CD4-positive, alpha-beta T cell treated with Interleukin-4 for 4 hours (primary cell): ENCODE results near the gene ASIC2.

Source experiments
- DNase-seq: peaks from one replicate; pipeline ENCODE4 v3.0.0-alpha.2; 2020

The ASIC2 gene

DNA sequence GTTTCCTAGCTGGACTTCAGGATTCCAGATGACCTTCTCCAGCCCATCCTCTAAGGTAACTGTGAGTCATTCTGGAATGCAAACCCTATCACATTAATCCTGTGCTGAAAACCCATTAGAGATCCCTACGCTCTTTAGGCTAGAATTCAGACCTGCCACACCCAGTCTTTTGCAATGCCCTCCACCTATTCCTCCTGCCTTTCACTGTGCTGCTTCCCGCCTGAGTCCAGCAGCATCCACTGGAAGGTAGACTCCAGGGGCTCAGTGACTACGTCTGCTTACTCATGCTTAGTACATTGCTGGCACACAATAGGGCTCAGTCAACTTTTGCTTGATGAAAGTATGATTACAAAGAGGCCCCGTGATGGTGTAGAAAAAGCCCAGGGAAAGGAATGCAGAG lies 180.3 kb downstream of the ASIC2 start:
- no peak for DNase-seq

DNA sequence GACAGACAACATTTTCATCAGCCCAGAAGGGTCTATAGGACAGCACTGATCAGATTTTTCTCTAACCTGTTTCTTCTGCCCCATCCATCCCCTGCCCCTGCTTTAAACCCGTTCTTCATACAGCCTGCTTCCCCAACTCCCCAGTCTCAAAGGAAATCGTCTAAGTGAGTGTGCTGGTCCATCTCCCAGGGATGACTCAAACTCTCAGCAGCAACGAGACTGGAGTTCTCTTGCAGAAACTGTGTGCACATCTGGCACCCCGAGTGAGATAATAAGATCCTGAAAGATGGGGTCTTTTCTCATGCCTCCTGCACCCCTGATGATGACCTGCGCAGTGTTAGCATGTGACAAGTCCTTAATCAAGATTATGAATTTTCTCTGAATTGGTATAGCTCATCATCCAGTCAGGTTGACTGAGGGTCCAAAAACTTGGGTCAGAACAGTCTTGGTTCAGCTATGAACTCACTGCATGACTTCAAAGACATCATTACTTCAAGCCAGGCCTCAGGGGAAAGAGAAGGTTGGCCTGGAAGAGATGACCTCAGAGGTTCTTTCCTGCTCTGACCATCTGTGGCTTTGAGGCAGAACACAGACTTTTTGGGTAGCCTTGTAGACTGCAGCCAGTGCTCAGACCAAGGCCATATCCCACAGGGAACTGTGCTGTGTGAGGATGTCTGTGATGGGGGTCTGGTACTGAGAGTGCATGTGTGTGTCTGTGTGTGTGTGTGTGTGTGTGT lies 183.6 kb downstream of the ASIC2 start:
- DNase-seq: no peak

DNA sequence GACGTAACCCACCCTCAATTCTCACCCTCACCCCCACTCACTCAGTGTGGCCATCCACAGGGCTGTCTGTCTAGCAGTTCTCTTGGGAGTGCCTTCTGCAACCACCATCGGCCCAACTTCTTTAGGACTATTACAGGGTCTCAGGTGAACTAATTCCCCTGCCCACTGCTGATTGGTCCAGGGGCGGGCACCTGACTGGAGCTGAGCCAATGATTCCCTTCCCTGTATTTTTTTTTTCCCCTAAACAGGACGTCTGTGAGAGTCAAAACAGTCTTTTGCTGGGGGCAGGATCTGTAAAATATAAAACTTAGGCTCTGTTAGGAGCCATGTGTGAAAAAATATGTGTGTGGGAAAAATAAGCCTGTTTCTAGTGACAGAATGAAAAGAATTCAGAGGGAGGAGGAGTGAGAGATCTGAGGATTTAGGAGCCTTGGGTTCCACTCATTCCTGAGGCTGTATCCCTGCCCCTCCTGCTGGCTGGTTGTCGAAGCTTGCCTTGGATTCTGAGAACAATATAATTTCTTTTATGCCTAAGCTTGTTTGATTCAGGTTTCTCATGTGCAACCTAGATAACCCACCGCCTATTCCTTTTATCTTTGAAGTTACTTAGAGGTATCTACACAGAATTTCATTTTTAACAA lies 186.4 kb downstream of the ASIC2 start:
- DNase-seq: no peak

DNA sequence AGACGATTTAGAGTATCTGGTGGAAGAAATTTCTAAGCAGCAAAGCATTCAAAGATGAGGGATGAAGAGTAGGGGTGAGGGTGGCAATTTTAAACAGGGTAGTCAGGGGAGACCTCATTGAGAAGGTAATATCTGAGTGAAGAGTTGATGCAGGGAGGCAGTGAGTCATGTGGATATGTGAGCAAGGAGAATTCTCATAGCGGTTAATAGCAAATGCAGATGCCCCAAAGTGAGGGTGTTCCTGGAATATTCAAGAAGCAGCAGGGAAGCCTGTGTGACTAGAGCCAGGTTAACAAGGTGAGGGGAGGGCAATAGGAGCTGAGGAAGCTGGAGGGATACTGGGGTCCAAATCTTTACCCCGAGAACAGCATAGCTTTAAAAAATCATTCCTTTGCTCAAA lies 187.2 kb downstream of the ASIC2 start:
- DNase-seq: no peak

DNA sequence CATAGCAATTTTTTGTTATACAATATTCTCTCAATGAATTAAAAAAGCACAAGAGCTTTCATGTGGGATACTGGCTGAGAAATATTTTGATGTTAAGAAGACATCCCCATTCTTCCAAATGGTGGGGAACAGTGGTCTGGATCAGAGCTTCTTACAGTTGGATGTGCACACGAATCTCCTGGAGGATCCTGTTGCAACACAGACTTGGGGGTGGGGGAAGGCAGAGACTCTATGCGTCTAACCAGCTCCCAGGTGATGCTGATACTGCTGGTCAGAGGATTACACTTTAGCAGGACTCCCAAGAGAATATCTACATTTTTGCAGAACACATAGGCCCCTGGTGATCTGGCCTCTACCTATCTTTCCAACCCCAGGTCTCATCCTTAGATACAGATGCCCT lies 193.2 kb downstream of the ASIC2 start:
- no peak for DNase-seq

DNA sequence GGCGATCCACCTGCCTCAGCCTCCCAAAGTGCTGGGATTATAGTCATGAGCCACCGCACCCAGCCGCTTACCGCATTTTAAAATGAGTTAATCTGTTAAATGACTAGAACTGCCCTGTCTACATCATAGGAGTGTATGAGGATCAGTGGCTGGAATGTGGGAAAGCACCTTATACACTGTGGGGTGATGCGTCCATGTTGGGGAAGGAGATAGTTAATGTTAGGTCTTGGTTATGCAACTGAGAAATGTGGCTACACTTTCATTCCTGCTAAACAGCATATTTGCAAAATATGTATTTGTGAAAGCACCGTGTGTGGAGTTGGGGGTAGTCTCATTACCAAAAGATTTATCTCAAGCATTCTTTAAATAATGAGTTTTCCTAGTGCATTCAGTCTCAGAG lies 193.8 kb downstream of the ASIC2 start:
- no peak for DNase-seq

DNA sequence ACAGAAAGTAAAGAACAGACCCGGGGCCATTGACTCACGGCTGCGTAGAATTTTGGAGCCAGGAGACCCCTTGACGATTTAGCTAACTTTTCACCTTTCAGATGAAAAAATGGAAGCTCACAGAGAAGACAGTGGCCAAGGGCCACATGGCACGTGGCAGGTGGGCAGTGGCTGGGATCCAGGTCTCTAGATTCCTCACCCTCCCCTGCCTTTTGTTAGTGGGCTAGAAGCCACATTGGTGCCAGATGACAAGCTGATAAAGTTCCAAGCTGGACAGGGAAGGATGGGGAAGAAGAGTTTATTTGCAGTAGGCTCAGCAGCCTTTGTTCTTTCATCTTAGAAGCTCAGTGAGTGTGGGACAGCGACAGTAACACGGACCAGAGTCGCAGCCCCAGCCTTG lies 195.7 kb downstream of the ASIC2 start:
- no peak for DNase-seq

DNA sequence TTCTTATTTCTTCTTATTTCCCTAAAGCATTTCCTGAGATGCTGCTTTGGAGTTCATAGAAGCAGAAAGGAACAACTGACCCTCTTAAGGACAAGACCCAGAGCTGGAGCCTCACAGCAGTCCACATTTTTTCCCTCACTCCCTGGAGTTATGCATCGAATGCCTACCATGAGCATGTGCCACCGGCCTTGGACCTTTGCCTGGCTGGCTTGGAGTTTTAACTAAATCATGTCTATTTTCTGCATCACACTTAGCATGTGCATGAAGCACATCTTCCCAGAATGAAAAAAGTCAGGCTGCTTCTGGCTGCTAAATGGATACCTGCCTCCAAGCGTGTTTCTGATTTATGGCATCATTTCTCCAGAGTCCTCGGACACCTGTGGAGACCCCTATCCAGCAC lies 196.9 kb downstream of the ASIC2 start:
- DNase-seq: no peak

DNA sequence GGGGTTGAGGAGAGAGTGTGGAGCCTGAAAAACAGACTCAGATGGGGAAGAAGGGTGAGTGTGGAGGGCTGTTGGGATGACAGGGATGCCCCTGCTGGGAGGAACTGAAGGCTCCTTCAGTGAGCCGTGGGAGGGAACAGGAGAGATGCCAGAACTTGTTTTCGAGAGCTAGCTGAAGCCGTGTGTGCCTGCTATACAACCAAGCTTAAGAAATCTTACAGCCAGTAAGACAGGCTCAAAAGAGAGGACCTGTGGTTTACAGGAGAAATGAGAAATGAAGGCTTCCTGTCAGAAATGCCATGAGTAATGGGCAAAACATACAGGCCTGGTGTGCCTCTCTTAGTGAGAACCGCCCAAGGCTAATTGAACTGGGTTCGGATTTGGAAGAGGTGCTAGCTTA lies 201.8 kb downstream of the ASIC2 start:
- no peak for DNase-seq

DNA sequence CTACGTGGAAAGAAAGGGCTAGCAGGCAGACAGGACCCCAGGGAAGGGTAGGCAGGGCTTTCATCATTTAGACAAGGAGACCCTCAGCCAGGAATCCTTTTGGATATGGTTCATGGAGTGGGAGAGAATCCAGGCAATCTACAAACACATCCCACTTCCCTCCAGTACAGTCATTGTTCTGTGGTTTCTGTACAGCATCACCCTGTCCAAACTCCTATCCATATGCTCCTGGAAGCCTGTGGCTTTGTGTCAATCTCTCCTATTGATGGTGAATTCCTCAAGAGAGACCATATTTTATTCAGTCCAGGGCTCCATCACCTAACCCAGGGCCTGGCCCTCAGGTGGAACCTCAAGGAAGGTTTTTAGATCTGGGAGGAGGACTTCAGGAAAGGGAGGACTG lies 202.3 kb downstream of the ASIC2 start:
- DNase-seq: no peak

DNA sequence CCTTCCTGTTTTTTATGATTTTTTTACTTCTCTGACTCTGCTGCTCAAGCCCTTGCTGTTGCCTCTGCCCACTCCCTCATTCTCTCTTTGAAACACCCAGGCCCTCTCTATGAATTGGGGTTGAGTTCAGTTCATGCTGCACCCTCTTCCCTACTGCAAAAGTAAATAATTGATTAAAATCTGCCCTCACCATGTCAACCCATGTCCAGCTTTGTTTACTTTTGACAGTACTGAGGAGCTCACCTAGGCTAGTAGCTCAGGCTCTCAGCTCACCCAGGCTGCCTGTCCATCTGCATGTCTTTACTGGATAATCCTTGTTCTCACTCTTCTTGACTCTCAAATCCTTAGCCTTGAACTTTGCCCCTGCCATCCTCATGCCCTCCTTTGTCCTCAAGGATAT lies 206.2 kb downstream of the ASIC2 start:
- no peak for DNase-seq

DNA sequence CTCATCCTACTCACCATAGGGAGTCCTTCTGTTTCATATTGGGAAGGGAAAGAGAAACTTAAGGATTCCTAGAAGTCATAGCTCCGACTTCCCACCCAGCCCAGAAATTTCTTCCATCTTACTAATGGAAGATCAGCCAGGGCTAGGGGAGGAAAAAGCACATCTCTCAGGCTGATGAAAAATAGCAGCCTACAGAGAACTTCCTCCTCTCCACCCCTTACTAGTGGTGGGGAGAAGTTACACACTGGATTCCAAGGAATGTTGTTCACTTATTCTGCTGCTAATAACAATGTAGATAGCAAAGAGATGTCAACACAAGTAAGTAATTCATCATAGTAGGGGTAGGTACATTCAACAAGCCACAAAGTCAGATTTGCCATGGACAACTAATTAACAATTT lies 207.1 kb downstream of the ASIC2 start:
- no peak for DNase-seq

DNA sequence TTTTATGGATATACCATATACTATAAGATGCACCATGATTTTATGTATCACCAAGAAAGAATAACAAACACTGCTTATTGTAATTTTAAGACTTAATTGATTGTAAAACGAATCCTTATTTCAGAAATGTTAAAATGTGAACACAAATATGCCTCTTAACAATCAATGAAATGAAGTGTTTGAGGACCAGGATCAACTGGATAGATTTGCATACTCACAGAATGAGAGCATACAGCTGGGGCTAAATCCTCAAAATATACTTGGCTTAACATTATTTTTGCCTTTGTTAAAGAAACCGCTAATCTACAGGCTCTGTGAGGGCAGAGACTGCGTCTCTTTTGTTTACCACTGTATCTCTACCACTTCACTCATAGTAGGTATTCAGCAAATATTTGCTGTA lies 207.8 kb downstream of the ASIC2 start:
- no peak for DNase-seq

DNA sequence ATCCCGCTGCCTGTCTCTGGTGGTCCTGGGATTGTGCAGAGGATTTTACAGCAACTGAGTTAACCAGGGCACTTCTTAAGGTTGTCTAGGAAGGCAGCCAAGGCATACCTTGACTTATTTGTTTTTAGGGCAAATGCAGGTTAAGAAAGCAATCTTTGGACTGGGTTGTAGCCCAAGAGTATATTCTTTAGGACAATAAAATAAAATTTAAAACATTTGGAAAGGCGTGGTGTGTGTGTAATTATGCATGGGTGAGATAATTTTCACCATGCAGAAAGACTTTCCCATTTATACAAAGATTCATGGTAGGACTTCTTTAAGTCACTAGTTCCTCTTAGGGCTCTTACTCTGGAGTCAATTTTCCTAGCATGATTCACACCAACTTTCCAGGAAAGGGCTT lies 208.3 kb downstream of the ASIC2 start:
- DNase-seq: no peak

DNA sequence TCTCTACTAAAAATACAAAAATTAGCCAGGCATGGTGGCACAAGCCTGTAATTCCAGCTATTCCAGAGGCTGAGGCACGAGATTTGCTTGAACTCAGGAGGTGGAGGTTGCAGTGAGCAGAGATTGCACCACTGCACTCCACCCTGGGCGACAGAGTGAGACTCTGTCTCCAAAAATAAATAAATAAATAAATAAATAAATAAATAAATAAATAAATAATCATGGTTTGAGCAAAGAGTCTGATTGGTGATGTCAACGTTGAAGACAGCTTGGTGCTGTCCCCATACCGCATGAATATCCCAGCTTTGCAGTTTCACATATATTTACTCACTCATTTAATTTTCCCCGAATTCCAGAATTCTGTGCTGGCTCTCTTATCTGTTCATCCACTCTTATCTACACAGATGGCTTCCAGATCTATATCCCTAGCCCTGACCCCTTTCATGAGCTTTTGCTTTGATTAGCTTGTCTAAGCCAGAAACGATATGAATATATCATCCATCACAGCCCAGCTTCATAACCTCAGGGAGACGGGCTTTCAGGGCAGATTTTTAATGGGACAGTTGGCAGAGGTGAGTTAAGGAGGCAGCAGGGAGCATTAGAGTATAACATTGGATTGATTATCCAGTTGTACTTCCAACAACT lies 210.4 kb downstream of the ASIC2 start:
- DNase-seq: no peak

DNA sequence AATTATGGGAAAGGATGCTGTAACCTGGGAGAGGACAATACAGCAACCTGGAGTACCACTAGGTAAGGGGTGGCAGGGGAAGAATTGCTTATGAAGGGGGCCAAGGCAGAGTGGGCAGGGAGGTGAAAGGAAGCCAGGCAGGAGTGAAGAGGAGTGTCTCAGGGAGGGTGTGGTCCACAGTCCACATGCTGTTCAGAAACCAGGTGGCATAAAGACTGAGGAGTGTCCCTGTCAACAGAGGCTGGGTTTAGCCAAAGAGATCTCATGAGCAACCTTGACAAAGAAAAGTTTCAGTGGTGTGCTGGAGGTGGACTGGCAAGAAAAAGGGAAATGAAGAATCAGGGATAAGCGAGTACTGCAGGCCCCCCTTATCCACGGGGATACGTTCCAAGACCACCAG lies 213.0 kb downstream of the ASIC2 start:
- DNase-seq: no peak

DNA sequence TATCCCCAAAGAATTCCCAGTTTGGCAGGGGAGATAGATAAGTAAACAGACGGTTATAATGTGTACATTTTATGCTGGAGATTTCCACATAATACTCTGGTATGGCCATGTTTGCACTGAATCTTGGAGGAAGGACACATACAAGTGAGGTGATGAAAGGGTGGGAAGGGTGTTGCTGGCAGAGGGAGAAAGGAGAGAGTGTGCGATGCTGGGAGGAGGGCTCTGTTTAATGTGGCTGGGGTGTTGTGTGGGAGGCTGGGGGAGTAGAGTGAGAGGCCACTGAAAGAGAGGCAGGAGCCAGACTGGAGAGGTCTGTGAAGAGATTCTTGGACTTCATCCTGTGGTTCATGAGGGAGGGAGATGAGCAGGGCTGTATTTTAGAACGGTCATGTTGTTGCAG lies 213.9 kb downstream of the ASIC2 start:
- no peak for DNase-seq

DNA sequence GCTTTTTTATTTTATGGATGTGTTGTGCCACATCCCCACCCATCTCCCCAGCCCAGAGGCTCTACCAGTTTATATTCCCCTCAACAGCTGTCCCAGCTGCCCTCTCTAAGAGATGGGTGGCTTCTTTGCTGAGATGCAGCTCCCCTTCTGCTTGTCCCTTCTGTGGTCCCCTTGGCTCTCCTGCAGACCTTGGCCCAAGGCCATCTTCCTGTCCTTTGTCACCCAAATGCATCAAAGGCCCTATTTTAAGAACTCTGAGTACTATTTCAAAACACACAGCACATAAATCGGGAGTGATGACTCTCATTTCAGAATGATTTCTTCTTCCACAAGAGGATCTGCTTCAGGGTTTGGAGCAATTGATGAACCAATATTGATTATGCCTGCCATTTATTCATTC lies 216.1 kb downstream of the ASIC2 start:
- DNase-seq: no peak

DNA sequence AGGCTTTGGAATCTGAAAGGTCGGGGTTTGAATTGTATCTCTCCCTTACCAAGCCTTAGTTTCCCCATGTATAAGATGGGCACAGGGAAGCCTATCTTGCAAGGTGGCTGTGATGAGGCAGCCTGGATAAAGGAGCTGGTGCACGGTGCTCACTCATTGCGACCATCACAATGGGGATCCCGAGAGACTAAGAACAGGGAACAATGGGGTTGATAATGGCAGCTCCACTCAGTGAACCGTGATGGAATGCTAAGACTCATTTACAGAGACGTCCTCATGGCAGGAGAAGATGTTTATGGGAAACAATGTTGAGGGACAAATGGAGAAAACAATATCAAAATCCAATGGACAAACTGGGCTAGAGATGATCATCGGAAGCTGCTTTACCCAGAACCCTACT lies 219.7 kb downstream of the ASIC2 start:
- no peak for DNase-seq

DNA sequence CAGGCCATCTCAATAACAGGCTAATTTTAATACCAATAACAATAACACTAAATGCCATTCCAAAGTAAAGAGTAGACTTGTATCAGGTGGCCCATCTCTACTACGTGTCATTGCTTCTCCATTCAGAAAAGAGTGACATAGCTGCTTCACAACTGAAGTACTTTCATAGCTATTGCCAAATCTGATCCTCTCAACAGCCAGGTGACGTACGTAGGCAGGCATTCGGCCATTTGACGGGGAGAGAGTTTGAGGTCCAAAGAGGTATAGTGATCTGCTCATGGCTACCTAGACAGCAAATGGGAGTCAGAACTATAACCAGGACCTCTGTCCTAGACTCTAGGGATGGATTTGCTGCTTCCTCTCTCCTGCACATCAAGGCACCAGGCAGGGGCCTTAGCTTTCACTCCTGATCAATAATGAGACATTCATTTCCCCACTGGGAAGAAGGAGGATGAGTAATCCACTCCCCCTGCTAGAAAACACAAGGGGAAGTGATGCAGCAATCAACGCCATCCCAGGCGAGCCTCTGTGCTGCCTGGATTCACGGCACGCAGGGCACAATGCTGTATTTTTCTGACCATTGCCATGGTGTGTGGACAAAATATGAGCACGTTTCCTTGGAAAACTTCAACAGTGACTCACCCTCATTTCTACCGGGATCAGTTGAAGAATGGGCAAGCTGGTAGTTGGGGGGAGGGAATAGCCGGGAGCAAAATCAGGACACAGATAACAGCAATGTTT lies 220.5 kb downstream of the ASIC2 start:
- DNase-seq: no peak

DNA sequence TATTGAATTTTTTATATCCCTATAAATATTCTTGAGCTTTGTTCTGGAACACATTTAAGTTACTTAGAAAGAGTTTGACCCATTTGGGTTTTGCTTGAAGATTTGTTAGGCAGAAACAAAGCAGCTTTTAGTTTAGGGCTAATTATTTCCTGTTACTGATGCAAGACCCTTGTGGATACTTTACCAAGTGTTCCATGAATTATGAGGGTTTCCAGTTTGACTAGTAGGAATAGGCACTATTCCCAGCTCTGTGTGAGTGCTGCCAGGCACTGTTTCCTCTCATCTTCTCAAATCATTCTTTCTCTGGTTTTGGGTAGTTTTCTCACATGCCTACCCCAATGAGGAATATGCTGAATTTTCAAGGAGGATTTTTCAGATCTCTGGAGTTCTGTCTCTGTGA lies 221.4 kb downstream of the ASIC2 start:
- no peak for DNase-seq

DNA sequence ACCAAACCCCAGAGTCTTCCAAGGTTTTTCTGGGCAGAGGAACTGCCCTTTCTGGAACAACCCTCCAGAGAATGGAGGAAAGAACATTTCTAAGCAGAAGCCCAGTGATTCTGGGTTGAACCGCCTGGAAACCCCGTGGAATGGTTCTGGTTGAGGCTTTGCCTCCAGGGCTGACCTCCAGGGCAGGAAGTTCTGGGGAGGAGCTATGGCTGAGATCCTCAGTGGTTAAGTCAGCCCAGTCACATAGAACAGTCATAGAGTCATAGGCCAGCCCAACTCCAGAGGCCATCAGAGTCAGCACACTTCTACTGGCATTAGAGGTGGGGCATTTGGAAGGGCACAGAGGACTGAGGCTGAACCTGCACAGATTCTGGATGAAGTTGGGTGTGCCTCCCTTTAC lies 235.5 kb downstream of the ASIC2 start:
- no peak for DNase-seq

DNA sequence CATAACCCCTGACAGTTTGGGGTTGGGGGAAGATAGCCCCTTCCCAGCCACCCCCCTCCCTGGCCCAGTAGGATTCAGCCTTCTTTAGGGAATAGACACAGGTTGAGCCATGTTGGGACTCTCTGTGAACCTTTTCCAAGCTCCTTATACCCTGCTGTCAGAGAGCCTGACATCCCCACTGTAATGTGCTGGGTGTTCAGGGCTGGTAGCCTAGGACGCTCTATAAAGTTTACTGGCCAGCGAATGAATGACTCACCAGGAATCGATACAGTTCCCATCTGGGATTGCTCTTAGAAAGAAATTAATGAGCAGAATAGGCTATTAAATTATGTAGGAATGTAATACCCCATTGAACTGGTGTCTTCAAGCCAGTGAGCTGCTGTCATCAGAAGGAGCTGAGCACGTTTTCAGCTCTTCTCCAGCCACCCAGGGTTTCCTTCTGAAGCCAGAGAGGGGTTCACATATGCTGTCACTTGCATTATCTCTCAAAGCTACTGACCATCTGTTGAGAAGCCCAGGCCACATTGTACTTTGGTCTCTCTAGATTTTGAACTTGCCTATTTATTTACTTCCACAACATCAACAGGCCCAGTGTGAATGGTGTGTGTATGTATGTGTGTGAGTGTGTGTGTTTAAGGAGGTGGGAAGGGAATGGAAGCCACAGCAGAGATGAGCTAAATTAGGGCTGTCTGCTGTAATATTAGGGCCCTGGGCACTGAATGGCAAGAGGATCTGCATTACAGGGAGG lies 236.5 kb downstream of the ASIC2 start:
- DNase-seq: no peak
